ENCODE measurements around the gene RNF44. TPM values are rescaled to one million over a fixed set of nuclear protein-coding genes. Genes with fewer than 3 reads are reported as not detected.

The RNF44 gene
- total RNA-seq, 1 experiment from 2014 or later, result 19.2 TPM

GRCh38 chr5:176538989-176539384, 1.8 kb upstream of the RNF44 start:
- no TSS peak for BruUV-seq (replicated peaks)

GRCh38 chr5:176538230-176538988, 1.2 kb upstream of the RNF44 start:
- Histone ChIP-seq H3K79me2 (ENCODE audit: low read length) (peaks cover 40% of the 10 kb centered on the region), H3K9ac (ENCODE audit: low read length) (peak overlapping the region; percentile 46), H4K20me1 (ENCODE audit: low read length) (peaks cover 9% of the 10 kb centered on the region; the same call in 1 of the 2 replicates), H3K9me2 (replicated peaks; ENCODE audit: low read length) (no peaks in the 10 kb centered on the region), H3K27me3 (ENCODE audit: low read length) (no peaks in the 10 kb centered on the region), H2AFZ (ENCODE audit: low read length) (peak overlapping the region; percentile 73), H3K4me3 (ENCODE audit: low read length) (peak overlapping the region; percentile 93), H3F3A (ENCODE audit: low read length, unreplicated experiment) (no peaks in the 10 kb centered on the region), H3K36me3 (ENCODE audit: low read depth, low read length) (no peaks in the 10 kb centered on the region; the same call in 1 of the 2 replicates), H3K4me2 (ENCODE audit: low read length) (peak overlapping the region; percentile 96), H3K4me1 (ENCODE audit: insufficient read depth, low read length) (peaks cover 48% of the 10 kb centered on the region), H3K27ac (ENCODE audit: low read length) (peak overlapping the region; percentile 46; the same call in 1 of the 2 replicates), H3K9me3 (ENCODE audit: low read length) (no peaks in the 10 kb centered on the region)
- DNase-seq, result no peak
- TF ChIP-seq, protein P1, sequence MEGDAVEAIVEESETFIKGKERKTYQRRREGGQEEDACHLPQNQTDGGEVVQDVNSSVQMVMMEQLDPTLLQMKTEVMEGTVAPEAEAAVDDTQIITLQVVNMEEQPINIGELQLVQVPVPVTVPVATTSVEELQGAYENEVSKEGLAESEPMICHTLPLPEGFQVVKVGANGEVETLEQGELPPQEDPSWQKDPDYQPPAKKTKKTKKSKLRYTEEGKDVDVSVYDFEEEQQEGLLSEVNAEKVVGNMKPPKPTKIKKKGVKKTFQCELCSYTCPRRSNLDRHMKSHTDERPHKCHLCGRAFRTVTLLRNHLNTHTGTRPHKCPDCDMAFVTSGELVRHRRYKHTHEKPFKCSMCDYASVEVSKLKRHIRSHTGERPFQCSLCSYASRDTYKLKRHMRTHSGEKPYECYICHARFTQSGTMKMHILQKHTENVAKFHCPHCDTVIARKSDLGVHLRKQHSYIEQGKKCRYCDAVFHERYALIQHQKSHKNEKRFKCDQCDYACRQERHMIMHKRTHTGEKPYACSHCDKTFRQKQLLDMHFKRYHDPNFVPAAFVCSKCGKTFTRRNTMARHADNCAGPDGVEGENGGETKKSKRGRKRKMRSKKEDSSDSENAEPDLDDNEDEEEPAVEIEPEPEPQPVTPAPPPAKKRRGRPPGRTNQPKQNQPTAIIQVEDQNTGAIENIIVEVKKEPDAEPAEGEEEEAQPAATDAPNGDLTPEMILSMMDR (conservative IDR thresholded peaks at IDR 0.05; ENCODE audit: low read depth, low read length), result peak; percentile 32; the same call in 1 of the 2 replicates
- TF ChIP-seq EZH2phosphoT487 (IDR thresholded peaks at IDR 0.05; ENCODE audit: borderline replicate concordance, low read length), result no peak
- intact Hi-C loops (cut with micrococcal nuclease), result loop anchor here (1.0 kb wide), 1 partner anchor 32 kb away; no protein-coding TSS in a partner anchor
- ChIA-PET CTCF (interaction anchor here (0.6 to 3.2 kb wide), 3 partner anchors 32 to 91 kb away, joined by 3 to 15 read pairs (median 13); no protein-coding TSS in a partner anchor), POLR2A (ENCODE audit: unreplicated experiment) (interaction anchor here (0.5 to 1.3 kb wide), 4 partner anchors 32 to 1666 kb away, joined by 3 to 11 read pairs (median 3); partner anchors contain the start of genes HNRNPAB and LMAN2)
- BruUV-seq (replicated peaks), result TSS peak; percentile 60
- no peak for ATAC-seq

More at GRCh38 chr5:176538989-176539384, 1.8 kb upstream of the RNF44 start:
- no peak overlapping the region for H3K4me3 ChIP-seq (ENCODE audit: low read length)
- H3K79me2 ChIP-seq (ENCODE audit: low read length), result peaks cover 40% of the 10 kb centered on the region
- H3K27me3 ChIP-seq (ENCODE audit: low read length), result no peaks in the 10 kb centered on the region
- ChIA-PET CTCF (interaction anchor here (2.5 to 3.2 kb wide), 2 partner anchors 31 to 91 kb away, joined by 13 to 15 read pairs; no protein-coding TSS in a partner anchor), POLR2A (ENCODE audit: unreplicated experiment) (interaction anchor here (0.5 kb wide), 1 partner anchor 813 kb away, joined by 11 read pairs; the partner anchor contains the start of gene LMAN2)
- intact Hi-C loops (cut with micrococcal nuclease), result loop anchor here (1.0 kb wide), 1 partner anchor 31 kb away; no protein-coding TSS in a partner anchor
- no peaks in the 10 kb centered on the region for H3F3A ChIP-seq (ENCODE audit: low read length, unreplicated experiment)
- peaks cover 45% of the 10 kb centered on the region for H3K4me1 ChIP-seq (ENCODE audit: insufficient read depth, low read length)
- H3K4me2 ChIP-seq (ENCODE audit: low read length), result no peak overlapping the region
- H3K9ac ChIP-seq (ENCODE audit: low read length), result no peak overlapping the region
- no peak for DNase-seq
- no peak overlapping the region for H3K27ac ChIP-seq (ENCODE audit: low read length)
- TF ChIP-seq, protein P1 (conservative IDR thresholded peaks at IDR 0.05; ENCODE audit: low read depth, low read length), result no peak
- TF ChIP-seq EZH2 (IDR thresholded peaks at IDR 0.05; ENCODE audit: low read length, unreplicated experiment), result no peak
- TF ChIP-seq EZH2phosphoT487 (IDR thresholded peaks at IDR 0.05; ENCODE audit: borderline replicate concordance, low read length), result no peak
- no peaks in the 10 kb centered on the region for H3K9me3 ChIP-seq (ENCODE audit: low read length)
- no peaks in the 10 kb centered on the region for H3K9me2 ChIP-seq (replicated peaks; ENCODE audit: low read length)
- no peak for ATAC-seq
- no peaks in the 10 kb centered on the region for H3K36me3 ChIP-seq (ENCODE audit: low read depth, low read length)
- H2AFZ ChIP-seq (ENCODE audit: low read length), result no peak overlapping the region
- peaks cover 3% of the 10 kb centered on the region; the same call in 1 of the 2 replicates for H4K20me1 ChIP-seq (ENCODE audit: low read length)

All from PC-3 (cell line).